Prostate gland (tissue), 2 donors: ENCODE measurements around the gene ZNF550.
"Not testable (repeated sequence)": the region's sequence is repeated elsewhere in the genome, so short reads cannot be mapped to it uniquely, and the experiment has no call there.

Experiments used
- CTCF ChIP-seq, 4 experiments: fragments of 200-600 bp in 2 of 4; fragments of 450-650 bp in 2 of 4; sonication (generic) in 2 of 4; IDR thresholded peaks; 1 replicate in 3 of 4; 2 replicates in 1 of 4; pipeline ENCODE4 v1.5.1; 2016 to 2019; ENCODE audit warnings: antibody characterized with exemption in 4 of 4, mild to moderate bottlenecking in 2 of 4, moderate library complexity in 2 of 4
- POLR2A ChIP-seq: fragments of 450-650 bp; IDR thresholded peaks from one replicate; pipeline ENCODE4 v1.6.1; 2016; ENCODE audit warnings: antibody characterized with exemption, mild to moderate bottlenecking
- POLR2AphosphoS5 ChIP-seq: sonication (generic); formaldehyde crosslinking; IDR thresholded peaks from one replicate; pipeline ENCODE4 v1.6.1; 2017; ENCODE audit warnings: antibody characterized with exemption

- TF ChIP-seq CTCF (IDR thresholded peaks at IDR 0.05); POLR2A; POLR2AphosphoS5: not testable (repeated sequence)
These were observed 41.6 kb downstream of the ZNF550 start for GRCh38 chr19:57518021-57518420.
